Activated CD4-positive, CD25-positive, alpha-beta regulatory T cell treated with anti-CD3 and anti-CD28 coated beads, Interleukin-2, amount 50 U/mL, for 72 hours (primary cell): ENCODE data around the gene PNPLA1.

Experiments
- DNase-seq: peaks from one replicate; pipeline ENCODE4 v3.0.0; 2021

Gene PNPLA1

GRCh38 chr6:36247693-36248092, 22.2 kb upstream of the PNPLA1 start:
- no peak for DNase-seq

DNA sequence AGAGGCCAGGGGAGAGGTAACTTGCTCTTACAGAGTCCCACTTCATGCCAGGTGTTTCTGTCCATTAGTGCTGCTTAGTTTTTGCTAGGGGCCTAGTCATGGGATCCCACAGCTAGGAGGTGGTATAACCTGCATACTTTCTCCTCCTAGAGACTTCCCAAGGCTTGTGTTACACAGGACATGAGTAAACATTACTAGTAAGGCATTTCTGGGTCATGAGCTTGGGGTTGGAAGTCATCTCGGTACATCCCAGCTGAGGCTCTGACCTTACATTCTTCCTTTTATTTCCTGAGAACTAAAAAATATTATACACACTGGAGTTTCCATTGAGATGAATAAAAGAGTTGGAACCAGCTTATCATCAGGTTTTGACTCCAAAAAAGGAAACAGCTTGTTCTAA, 20.9 kb upstream of the PNPLA1 start:
- no peak for DNase-seq

DNA sequence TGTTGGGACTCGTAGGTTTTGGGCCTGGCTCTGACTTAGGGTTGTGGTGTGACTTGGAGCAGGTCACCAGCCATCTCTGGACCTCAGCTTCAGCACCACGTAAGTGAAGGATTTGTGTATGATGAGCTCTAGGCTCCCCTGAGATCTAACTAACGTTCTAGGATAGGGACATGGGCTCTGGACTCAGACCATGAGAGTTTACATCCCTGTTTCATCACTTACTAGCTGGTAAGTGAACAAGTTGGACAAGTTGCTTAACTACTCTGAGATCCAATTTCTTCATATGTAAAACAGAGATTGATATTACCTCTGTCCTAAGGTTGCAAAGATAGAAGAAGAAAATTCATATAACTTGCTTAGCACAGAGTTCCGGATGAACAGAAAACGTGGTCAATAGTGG, 20.3 kb upstream of the PNPLA1 start:
- no peak for DNase-seq

GRCh38 chr6:36252005-36252404, 17.9 kb upstream of the PNPLA1 start:
- DNase-seq: no peak

- no peak for DNase-seq
These were observed 6.4 kb upstream of the PNPLA1 start for GRCh38 chr6:36263390-36264000.

GRCh38 chr6:36265744-36266143, 4.1 kb upstream of the PNPLA1 start:
- no peak for DNase-seq

DNA sequence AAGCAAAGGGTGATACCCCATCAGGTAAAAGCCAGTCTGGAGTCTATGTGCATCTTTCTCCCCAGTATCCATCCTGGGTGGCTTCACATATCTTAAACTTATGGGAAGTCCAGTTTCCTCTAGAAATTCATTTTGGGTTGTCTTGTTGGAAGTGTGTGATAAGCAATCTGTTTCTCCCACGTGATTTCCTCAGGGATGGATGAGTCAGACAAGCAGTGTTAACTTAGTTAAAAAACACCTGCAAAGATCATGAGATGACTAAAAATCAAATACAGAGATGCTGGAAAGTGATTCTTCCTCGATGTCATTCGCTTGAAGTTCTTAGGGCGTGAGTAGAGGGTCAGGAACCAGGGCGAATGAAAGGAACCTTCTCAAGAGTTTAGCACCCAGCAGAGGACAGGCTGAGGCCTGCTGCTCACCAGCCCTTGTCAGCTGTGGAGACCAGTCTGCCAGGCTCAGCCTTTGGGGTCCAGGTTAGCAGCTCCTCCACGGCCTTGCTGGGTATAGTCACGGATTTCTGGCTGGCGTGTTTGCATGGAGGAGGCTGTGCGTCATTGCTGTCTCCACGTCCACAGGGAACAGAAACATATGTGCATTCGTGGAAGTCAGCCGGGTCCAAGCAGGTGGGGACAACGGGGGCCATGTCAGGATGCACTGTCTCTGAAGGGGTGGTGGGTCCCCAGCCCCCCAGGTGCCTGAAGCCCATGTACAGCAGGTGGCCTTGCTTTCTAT, 2.8 kb upstream of the PNPLA1 start:
- DNase-seq: no peak

GRCh38 chr6:36267731-36268477, 2.0 kb upstream of the PNPLA1 start:
- no peak for DNase-seq

GRCh38 chr6:36268478-36269275, 1.2 kb upstream of the PNPLA1 start:
- no peak for DNase-seq

GRCh38 chr6:36272234-36272633, 2.4 kb downstream of the PNPLA1 start:
- no peak for DNase-seq

- DNase-seq: no peak
These were observed 3.2 kb downstream of the PNPLA1 start for GRCh38 chr6:36273067-36273466.

- no peak for DNase-seq
These were observed 4.1 kb downstream of the PNPLA1 start for GRCh38 chr6:36273802-36274514.

- no peak for DNase-seq
These were observed 7.0 kb downstream of the PNPLA1 start for GRCh38 chr6:36276581-36277536.

GRCh38 chr6:36277946-36278470, 8.1 kb downstream of the PNPLA1 start:
- DNase-seq: no peak

- no peak for DNase-seq
These were observed 10.6 kb downstream of the PNPLA1 start for GRCh38 chr6:36280467-36280866.

GRCh38 chr6:36280983-36281382, 11.1 kb downstream of the PNPLA1 start:
- DNase-seq: no peak

GRCh38 chr6:36283608-36284007, 13.7 kb downstream of the PNPLA1 start:
- no peak for DNase-seq

- DNase-seq: no peak
These were observed 14.5 kb downstream of the PNPLA1 start for GRCh38 chr6:36284359-36284758.

DNA sequence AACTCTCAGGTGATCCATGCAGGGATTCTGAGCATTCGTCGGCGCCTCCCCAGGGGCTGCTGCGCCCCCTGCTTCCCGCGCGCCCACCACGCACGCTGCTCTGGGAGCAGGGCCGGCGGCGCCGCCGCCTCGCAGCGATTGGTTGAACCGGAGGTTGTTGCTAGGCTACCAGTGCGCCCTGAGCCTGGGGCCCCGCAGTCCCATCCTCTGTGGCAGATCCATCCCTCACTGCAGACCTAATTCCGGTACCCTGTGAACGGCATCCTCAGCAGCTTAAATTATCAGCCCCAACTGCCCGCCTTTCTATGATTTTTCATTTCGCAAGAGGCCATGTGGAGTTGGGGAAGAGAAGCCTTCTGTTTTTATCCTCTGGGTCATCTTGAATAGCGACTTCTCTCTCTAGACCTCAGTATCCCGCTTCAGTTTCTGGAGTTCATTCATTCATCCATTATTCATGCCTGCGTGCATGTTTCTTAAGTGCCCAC, 15.4 kb downstream of the PNPLA1 start:
- DNase-seq: no peak

DNA sequence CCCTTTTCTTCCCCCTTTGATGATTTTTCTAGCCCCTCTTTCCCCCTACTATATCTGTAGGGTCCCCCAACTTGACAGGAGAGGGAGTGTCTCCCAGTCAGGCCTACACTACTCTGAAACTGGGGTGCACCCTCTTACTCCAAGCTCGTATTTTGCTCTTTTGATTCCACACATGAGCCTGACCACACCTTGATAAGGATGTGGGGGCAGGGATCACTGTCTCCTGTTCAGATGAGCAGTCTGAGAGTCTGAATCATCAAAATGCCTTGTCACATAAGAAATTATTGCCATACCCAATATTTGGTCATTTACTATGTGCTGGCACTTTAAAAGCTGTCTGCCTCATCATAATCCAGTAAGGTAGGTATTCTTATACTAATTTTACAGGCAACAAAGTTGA, 15.9 kb downstream of the PNPLA1 start:
- no peak for DNase-seq

GRCh38 chr6:36286858-36287257, 17.0 kb downstream of the PNPLA1 start:
- no peak for DNase-seq
